Measurements from ENCODE around the gene FGD6.

DNA sequence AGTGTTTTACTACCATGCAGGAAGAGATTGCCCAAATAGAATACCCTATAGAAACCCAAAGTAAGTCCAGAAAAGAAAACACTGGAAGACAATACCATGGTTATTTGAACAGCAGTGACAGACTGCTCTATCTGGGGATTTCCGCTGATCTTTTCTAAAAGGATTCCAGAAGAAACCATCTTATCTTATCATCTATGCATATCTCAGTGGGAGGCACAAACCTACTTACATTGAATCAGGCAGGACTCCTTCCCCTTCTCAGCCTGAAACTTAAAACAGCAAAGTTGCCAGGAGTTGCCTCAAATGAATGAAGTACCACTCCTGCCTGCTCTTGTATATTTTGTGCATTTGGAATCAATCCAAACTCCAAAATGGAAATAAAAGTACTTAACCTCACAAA, 87.2 kb downstream of the FGD6 start:
- TF ChIP-seq, protein P1, sequence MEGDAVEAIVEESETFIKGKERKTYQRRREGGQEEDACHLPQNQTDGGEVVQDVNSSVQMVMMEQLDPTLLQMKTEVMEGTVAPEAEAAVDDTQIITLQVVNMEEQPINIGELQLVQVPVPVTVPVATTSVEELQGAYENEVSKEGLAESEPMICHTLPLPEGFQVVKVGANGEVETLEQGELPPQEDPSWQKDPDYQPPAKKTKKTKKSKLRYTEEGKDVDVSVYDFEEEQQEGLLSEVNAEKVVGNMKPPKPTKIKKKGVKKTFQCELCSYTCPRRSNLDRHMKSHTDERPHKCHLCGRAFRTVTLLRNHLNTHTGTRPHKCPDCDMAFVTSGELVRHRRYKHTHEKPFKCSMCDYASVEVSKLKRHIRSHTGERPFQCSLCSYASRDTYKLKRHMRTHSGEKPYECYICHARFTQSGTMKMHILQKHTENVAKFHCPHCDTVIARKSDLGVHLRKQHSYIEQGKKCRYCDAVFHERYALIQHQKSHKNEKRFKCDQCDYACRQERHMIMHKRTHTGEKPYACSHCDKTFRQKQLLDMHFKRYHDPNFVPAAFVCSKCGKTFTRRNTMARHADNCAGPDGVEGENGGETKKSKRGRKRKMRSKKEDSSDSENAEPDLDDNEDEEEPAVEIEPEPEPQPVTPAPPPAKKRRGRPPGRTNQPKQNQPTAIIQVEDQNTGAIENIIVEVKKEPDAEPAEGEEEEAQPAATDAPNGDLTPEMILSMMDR (IDR thresholded peaks at IDR 0.05): no peak
- no peak for TF ChIP-seq POLR2A (IDR thresholded peaks at IDR 0.05)

All from right lobe of liver (tissue), 4 donors.